Measurements from ENCODE around the gene SLC4A1. TPM values are rescaled to one million over a fixed set of nuclear protein-coding genes. Genes with fewer than 3 reads are reported as not detected.

SLC4A1 gene
- polyA plus RNA-seq, 3 donors from 2014 or later: 0.23 TPM; not detected in 2

DNA sequence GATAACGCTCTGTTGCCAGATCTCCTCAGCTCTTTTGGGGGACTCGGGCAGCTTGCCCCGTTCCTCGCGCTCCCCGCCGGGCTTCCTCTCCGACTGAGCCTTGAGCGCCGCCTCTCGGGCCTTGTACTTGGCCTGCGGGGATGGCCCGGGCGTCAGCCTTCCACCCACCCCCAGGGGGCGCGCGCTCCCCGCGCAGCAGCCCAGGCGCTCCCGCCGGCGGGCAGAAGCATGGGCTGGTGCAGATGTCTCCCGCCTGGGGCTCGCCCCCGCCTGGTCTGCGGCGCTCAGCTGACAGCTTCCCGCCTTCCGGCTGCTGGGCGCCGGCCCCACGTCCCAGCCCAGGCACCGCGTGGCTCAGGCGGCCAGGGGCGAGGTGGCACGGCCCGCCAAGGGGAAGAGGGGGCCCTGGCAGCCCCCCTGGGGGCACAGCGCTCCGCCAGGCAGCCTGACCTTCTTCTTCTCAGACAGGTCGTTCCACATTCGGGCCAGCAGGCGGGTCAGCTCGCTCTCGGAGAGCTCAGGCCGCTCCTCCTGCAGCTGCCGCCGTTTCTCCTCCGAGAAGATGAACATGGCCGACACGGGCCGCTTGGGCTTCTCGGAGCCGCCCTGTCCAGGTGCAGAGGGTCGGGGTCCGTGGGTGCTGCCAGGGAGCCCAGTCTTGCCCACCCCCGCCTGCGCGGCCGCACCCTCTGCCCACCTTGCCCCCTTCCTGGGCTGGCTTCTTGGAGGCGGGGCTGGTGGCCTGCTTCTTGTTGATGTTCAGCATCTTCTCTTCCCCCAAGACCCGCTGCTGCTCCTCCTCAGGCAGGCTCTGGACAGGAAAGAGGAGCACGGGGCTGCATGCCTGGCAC, 57.4 kb downstream of the SLC4A1 start:
- Mint-ChIP-seq H3K36me3 (peaks cover 7 to 33% (median 18%) of the 10 kb centered on the region in 3 donors), H3K27me3 (ENCODE audit: low read depth in 3 of 3) (peaks cover 4 to 16% (median 4%) of the 10 kb centered on the region in 3 donors), H3K9me3 (no peaks in the 10 kb centered on the region), H3K27ac (peak overlapping the region; percentile 49 to 68 (median 60)), H3K4me1 (peaks cover 21 to 22% of the 10 kb centered on the region in 2 donors), H3K4me3 (peak overlapping the region in 2 of 5 donors; percentile 14 to 18)
- DNase-seq: peak; percentile 91 to 94 (median 92)

DNA sequence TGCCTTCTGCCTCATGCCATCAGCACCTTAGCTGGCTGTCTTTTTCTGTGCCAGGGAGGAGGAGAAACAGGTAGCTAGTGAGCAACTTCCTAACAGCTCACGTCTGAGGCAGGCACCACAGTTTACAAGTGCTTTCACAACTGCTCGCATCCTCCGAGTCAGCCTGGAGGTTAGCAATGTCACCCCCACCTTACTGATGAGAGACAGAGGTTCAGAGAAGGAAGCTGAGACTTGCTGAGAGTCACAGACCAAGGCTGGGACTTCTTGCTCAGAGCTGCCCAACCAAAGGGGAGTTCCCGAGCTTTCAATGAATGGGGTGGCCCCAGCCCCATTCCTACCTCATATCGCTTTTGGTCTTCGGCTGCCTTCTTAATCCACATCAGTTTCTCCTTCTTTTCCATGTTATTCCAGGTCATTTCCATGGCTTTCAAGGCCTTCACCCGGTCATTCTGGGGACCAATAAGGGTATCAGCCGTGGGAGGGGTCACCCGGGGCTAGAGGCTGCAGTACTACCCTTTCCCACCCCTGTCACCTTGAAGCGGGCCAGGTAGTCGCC, 58.1 kb downstream of the SLC4A1 start:
- Mint-ChIP-seq H3K9me3 (no peaks in the 10 kb centered on the region), H3K36me3 (peaks cover 3 to 28% (median 15%) of the 10 kb centered on the region in 3 donors), H3K27me3 (ENCODE audit: low read depth in 3 of 3) (peaks cover 4 to 15% (median 4%) of the 10 kb centered on the region in 3 donors), H3K4me3 (peak overlapping the region in 1 of 5 donors; percentile 18), H3K4me1 (peaks cover 21 to 22% of the 10 kb centered on the region in 2 donors), H3K27ac (peak overlapping the region; percentile 49 to 68 (median 60))
- no peak for DNase-seq

DNA sequence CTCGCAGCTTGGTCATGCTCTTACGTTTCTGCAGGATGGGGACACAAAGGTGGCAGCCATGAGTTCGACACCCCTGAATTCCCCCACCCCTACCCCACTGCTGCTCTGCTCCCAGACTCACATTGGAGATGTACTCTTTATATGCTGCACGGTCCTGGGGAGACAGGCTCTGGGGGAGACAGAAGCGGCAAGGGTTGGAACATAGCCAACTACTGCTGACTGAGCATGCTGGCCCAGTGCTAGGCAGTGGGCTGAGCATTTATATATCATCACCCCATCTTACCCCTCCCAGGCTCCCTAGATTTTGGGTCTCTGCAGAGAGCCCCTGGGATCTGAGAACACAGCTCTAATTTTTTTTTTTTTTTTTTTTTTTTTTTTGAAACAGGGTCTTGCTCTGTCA, 60.2 kb downstream of the SLC4A1 start:
- Mint-ChIP-seq H3K27ac (no peak overlapping the region), H3K36me3 (peaks cover 3 to 16% (median 7%) of the 10 kb centered on the region in 3 donors), H3K9me3 (no peaks in the 10 kb centered on the region), H3K4me3 (no peak overlapping the region), H3K4me1 (peaks cover 25 to 26% of the 10 kb centered on the region in 2 donors), H3K27me3 (ENCODE audit: low read depth in 3 of 3) (peaks cover 2 to 10% (median 7%) of the 10 kb centered on the region in 3 donors)
- DNase-seq: no peak

DNA sequence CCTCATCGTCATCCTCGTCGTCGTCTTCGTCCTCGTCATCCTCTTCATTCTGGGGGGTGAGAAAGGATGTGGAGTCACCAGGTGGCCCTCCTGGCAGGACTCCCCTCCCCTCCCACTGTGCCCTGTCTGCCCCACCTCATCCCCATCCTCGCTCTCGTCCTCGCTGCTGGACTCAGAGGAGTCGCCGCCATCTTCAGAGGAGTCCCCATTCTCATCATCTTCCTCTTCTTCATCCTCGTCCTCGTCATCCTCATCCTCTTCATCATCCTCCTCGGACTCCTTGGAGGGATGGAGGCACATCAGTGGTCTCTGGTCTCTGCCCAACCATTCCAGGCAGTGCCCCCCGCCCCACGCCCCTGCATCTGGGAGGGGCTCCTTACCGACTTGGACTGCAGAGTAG, 60.6 kb downstream of the SLC4A1 start:
- Mint-ChIP-seq H3K36me3 (peaks cover 3 to 16% (median 7%) of the 10 kb centered on the region in 3 donors), H3K27ac (peak overlapping the region in 2 of 6 donors; percentile 24 to 80), H3K4me1 (peaks cover 24 to 28% of the 10 kb centered on the region in 2 donors), H3K4me3 (no peak overlapping the region), H3K9me3 (no peaks in the 10 kb centered on the region), H3K27me3 (ENCODE audit: low read depth in 3 of 3) (peaks cover 2 to 10% (median 8%) of the 10 kb centered on the region in 3 donors)
- DNase-seq: no peak

DNA sequence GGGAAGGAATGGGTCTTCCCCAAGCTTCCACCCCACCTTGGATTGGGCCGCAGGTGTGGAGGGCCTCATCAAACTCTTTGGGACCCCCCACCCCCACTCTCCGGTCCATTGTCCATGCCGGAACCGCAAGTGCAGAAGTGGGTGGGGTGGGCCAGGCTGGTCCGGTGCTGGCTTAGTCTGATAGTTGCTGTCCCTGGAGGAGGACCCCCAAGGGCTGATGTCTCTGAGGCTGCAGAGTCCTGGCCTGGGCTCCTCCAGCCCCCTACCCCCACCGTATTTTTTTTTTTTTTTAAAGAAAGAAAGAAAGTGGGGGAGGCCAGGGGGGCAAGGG, 61.1 kb downstream of the SLC4A1 start:
- peaks cover 24 to 28% of the 10 kb centered on the region in 2 donors for H3K4me1 Mint-ChIP-seq
- no peaks in the 10 kb centered on the region for H3K9me3 Mint-ChIP-seq
- H3K36me3 Mint-ChIP-seq: peaks cover 3 to 16% (median 7%) of the 10 kb centered on the region in 3 donors
- H3K4me3 Mint-ChIP-seq: no peak overlapping the region
- H3K27ac Mint-ChIP-seq: no peak overlapping the region
- DNase-seq: no peak
- H3K27me3 Mint-ChIP-seq (ENCODE audit: low read depth in 3 of 3): peaks cover 1 to 12% (median 8%) of the 10 kb centered on the region in 3 donors

DNA sequence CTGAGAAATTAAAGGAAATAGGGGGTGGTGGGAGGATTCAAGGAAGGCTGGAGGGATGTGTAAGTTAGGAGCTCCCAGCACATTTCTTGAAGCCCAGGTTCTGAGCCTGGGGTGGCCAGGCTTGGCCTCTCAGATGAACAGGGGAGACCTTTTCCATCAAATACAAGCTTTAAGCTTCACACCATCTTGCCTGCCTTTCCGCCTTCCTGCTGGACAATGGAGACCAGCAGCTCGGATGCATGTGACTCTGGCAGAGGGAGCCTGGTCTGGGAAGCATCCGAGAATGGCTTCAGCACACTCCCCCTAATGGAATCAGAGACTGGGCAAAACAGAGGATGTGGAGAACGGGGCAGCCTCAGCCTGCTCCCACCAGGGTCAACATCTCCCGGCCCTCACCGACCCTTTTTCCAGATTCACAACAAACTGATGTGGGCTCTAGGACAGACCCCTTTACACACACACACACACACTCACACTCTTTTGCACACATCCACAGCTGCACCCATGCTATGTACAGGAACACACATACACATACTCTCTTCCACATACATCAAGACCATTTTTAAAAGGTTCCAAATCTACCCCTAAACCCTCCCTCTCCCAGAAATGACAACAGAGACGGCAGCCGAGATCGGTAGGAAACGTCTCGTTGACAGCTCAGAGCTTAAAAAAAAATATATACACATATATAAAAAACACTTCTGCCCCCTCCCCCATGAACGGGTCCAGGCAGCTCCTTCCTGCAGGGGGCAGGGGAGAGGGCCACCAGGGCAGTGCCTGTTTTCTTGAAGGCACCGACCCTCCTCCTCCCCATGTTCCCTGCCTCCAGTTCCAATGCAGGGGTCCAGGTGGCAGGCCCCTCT, 61.7 kb downstream of the SLC4A1 start:
- Mint-ChIP-seq H3K36me3 (peaks cover 3 to 16% (median 7%) of the 10 kb centered on the region in 3 donors), H3K27ac (peak overlapping the region in 5 of 6 donors; percentile 43 to 80 (median 71)), H3K9me3 (no peaks in the 10 kb centered on the region), H3K4me3 (no peak overlapping the region), H3K4me1 (peaks cover 22 to 31% of the 10 kb centered on the region in 2 donors), H3K27me3 (ENCODE audit: low read depth in 3 of 3) (peaks cover 0 to 12% (median 8%) of the 10 kb centered on the region in 3 donors)
- DNase-seq: no peak

DNA sequence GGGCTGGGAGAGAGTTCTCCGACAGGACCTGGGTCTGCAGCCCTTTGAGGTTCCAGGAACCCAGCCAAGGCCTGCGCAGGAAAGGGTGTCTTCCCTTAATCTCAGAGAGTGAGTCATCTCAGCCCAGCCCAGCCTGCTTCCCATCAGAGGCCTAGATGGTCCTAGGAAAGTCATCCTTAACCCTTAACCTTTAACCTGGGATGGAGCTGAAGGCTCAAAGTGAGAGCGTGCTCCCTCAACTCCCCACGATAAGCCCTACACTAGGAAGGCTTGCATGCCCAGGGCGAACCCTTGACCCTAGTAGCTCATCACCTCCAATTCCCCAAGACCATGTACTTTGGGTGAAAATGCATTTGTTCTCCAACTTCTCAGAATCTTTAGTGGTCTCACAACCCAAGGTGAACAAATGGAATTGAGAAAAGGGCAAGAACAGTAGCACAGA, 63.5 kb downstream of the SLC4A1 start:
- Mint-ChIP-seq H3K4me1 (peaks cover 24 to 36% of the 10 kb centered on the region in 2 donors), H3K27ac (peak overlapping the region in 4 of 6 donors; percentile 9 to 63 (median 35)), H3K9me3 (no peaks in the 10 kb centered on the region), H3K27me3 (ENCODE audit: low read depth in 3 of 3) (peaks cover 0 to 14% (median 11%) of the 10 kb centered on the region in 3 donors), H3K36me3 (peaks cover 3 to 13% (median 7%) of the 10 kb centered on the region in 3 donors), H3K4me3 (no peak overlapping the region)
- no peak for DNase-seq

DNA sequence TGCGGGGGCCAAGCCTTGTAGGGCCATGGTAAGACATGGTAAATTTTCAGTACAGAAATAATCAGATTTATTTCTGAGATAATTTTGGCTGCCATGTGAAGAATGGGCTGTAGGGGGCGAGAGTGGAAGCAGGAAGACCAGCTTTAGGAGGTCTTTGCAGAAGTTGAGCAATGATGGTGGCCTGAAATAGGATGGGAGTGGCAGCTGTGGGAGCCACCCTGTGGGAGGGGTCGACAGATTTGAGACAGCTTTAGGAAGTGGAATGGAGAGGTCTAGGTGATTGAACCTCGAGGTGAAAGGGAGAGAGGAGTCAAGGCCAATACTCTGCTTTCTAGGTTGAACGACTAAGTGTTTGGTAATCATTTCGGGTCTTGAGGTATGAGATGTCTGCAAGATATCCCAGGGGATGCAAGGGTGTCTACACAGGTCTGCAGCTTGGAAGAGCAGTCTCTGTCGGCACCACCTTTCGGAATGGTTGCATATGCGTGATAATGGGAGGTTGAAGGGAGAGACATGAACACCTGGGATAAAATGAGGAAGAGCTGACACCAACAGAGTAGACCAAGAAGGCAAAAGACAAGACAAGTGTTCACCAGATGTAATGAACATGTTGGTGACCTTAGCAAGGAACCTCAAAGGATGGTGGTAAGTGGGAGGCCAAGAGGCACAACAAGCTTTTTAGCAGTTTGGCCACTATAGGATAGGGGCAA, 64.0 kb downstream of the SLC4A1 start:
- peak; percentile 46 to 53 (median 46) for DNase-seq
- Mint-ChIP-seq H3K4me1 (peaks cover 24 to 36% of the 10 kb centered on the region in 2 donors), H3K4me3 (peak overlapping the region in 1 of 5 donors; percentile 15)

DNA sequence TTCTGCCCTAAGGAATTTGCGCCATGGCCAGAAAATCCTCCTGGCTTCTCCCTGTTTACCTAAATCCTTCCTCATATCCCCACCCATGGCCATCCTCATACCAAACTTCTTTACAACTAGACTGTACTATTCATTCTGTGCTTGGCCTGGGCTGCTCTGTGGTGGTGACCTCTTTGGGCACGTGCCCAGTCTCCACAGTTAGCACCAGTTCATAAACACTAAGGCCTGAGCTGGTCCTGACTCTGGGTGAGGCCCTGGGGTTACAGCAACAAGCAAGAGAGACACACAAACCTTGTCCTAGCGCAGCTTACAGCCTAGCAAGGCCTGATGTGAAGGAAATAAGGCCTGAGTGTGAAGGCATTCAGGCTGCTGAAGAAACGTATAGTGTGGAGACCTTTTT, 65.2 kb downstream of the SLC4A1 start:
- H3K27ac Mint-ChIP-seq: peak overlapping the region; percentile 25 to 86 (median 54)
- peaks cover 32 to 39% of the 10 kb centered on the region in 2 donors for H3K4me1 Mint-ChIP-seq
- H3K27me3 Mint-ChIP-seq (ENCODE audit: low read depth in 3 of 3): peaks cover 0 to 14% (median 12%) of the 10 kb centered on the region in 3 donors
- peak overlapping the region; percentile 24 to 45 (median 40) for H3K4me3 Mint-ChIP-seq
- no peak for DNase-seq
- H3K36me3 Mint-ChIP-seq: peaks cover 0 to 5% (median 0%) of the 10 kb centered on the region in 3 donors
- H3K9me3 Mint-ChIP-seq: no peaks in the 10 kb centered on the region

More for the DNA sequence above, 64.0 kb downstream of the SLC4A1 start:
- Mint-ChIP-seq H3K27ac (peak overlapping the region; percentile 9 to 80 (median 66)), H3K9me3 (no peaks in the 10 kb centered on the region), H3K36me3 (peaks cover 3 to 13% (median 7%) of the 10 kb centered on the region in 3 donors), H3K27me3 (ENCODE audit: low read depth in 3 of 3) (peaks cover 0 to 14% (median 11%) of the 10 kb centered on the region in 3 donors)

DNA sequence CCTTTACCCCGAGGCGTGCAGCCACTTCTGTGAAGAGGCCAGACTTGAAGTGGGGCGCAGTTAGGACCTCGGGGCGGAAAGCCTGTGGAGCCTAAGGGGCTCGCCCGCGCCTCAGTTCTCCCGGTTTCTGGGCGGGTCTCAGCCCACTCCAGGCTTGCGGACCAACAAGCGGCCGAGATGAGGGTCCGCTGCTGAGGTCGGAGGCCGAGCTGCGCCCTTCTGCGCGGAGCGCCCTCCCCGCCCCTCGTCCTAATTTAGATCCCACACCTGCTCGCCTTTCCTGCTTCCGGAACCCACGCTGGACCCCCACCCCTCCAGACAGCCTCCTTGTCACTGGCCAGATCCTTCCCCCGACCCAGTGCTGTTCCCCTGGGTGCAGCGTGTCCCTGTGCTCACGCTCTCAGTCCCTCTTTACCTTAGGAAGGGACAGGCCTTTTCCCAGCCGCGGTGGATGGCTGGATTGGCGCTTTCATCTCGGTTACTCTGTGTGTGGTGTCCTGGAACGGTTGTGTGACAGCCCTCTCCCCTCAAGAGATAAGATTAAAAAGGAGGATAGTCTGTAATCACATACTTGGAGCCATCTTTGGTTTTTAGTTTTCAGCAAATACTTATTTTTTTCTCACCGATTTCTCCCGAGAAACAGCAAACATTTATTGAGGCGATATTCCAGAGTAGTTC, 67.3 kb downstream of the SLC4A1 start:
- peaks cover 0 to 13% (median 10%) of the 10 kb centered on the region in 3 donors for H3K27me3 Mint-ChIP-seq (ENCODE audit: low read depth in 3 of 3)

DNA sequence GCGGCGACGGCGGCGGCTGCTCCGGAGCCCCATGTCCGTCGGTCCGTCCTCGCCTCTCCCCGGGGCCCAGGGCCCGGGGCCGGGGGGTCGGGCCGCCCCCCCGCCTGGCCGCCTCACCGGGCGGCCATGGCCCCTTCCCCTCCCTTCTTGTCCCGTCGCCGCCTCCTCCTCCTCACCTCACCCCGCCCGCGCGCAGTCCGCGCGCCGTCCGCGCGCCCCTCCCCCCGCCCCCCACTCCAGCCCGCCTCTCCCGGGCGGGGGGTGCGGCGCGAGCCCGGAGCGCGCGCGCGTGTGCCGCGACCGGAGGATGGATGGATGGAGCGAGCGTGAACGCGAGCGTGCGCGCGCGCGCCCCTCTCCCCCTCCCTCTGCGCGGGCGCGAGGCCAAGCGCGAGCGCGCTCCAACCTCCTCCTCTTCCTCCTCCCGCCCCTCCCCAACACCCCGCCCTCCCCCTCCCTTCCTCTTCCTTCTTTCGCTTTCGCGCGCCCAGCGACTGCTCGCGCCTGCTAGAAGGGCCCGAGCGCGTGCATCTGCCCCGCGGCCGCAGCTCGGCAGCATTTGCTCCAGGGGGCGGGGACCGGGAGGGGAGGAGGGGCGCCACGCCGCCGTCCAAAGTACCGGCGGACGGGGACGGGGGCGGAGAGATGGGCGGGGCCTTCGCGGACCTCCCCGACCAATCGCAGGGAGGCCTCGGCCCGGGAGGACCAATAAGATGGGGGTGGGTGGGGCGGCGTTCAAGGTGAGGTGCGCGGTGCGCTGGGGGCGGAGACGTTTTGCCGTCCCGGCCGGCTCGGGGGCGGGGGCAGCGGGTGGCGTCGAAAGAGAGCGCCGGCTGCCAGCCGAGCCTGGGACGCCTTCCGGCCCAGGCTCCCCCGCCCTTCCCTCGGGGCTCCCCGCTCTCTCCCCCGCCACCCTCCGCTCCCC, 68.1 kb downstream of the SLC4A1 start, which contains the start of gene ATXN7L3:
Gene ATXN7L3 (minus strand): TSS at position 332 of the 925 bp plus-strand sequence. CDS start 1,814 bp downstream, outside the sequence.
- Mint-ChIP-seq H3K27ac (peak within 1 kb of the TSS; percentile 84 to 98 (median 95)), H3K36me3 (peaks cover 0 to 10% (median 3%) of the 10 kb centered on the region in 3 donors), H3K27me3 (ENCODE audit: low read depth in 3 of 3) (peaks cover 0 to 13% (median 10%) of the 10 kb centered on the region in 3 donors), H3K9me3 (no peaks in the 10 kb centered on the region), H3K4me3 (peak within 1 kb of the TSS; percentile 88 to 94 (median 90)), H3K4me1 (peaks cover 36 to 49% of the 10 kb centered on the region in 2 donors)
- peak; percentile 96 to 98 (median 98) for DNase-seq

More for the DNA sequence above, 67.3 kb downstream of the SLC4A1 start:
- Mint-ChIP-seq H3K9me3 (no peaks in the 10 kb centered on the region), H3K4me3 (peak overlapping the region; percentile 88 to 94 (median 90)), H3K36me3 (peaks cover 0 to 3% (median 2%) of the 10 kb centered on the region in 3 donors), H3K27ac (peak overlapping the region; percentile 84 to 98 (median 95)), H3K4me1 (peaks cover 36 to 46% of the 10 kb centered on the region in 2 donors)
- DNase-seq: no peak
